ENCODE data around the gene ARSD. TPM values are rescaled to one million over a fixed set of nuclear protein-coding genes. Genes with fewer than 3 reads are reported as not detected.

ARSD gene
- total RNA-seq, 1 experiment from 2014 or later: 10.3 TPM

GRCh38 chrX:2883770-2884169 lies 45.4 kb downstream of the ARSD start:
- Histone ChIP-seq H3K18ac (ENCODE audit: insufficient read length, low read depth, low read length) (no peak overlapping the region), H2BK120ac (ENCODE audit: low read depth, low read length, poor library complexity, severe bottlenecking) (no peak overlapping the region), H3K4ac (ENCODE audit: low read depth, low read length) (no peak overlapping the region), H4K5ac (ENCODE audit: insufficient read length, low read depth, low read length) (no peak overlapping the region), H3K4me1 (ENCODE audit: insufficient read depth, low read length) (no peaks in the 10 kb centered on the region), H2BK12ac (ENCODE audit: insufficient read length, low read depth, low read length) (no peak overlapping the region), H3K56ac (ENCODE audit: insufficient read length, low read depth, low read length) (no peak overlapping the region), H4K91ac (ENCODE audit: insufficient read length, low read depth, low read length) (no peak overlapping the region), H2AFZ (ENCODE audit: low read length) (no peak overlapping the region), H3K23ac (ENCODE audit: insufficient read length, low read depth, low read length) (no peak overlapping the region), H3K23me2 (ENCODE audit: insufficient read length, low read depth, low read length, poor library complexity, severe bottlenecking) (no peaks in the 10 kb centered on the region), H4K8ac (replicated peaks; ENCODE audit: insufficient read length, low read depth, low read length) (no peak overlapping the region), H3T11ph (ENCODE audit: low read length) (no peak overlapping the region), H2BK20ac (ENCODE audit: low read depth, low read length, poor library complexity, severe bottlenecking) (no peak overlapping the region), H4K20me1 (ENCODE audit: control insufficient read depth, insufficient read depth, insufficient read length) (no peaks in the 10 kb centered on the region), H2AK5ac (ENCODE audit: insufficient read length, low read length) (no peak overlapping the region), H3K4me2 (ENCODE audit: insufficient read depth, insufficient read length, low read length) (no peak overlapping the region), H3K9ac (ENCODE audit: extremely low read depth, insufficient read length, low read length) (no peak overlapping the region), H3K27me3 (ENCODE audit: insufficient read depth, low read length) (no peaks in the 10 kb centered on the region), H2BK15ac (ENCODE audit: low read depth, low read length) (no peak overlapping the region), H3K79me2 (ENCODE audit: insufficient read depth, low read length) (no peaks in the 10 kb centered on the region), H3K14ac (ENCODE audit: insufficient read depth, low read length) (no peak overlapping the region), H3K9me3 (ENCODE audit: control insufficient read depth, low read depth, low read length) (no peaks in the 10 kb centered on the region), H3K27ac (ENCODE audit: insufficient read length, low read depth, low read length) (no peak overlapping the region), H3K79me1 (ENCODE audit: insufficient read depth, low read depth, low read length, poor library complexity, severe bottlenecking) (no peaks in the 10 kb centered on the region), H2BK5ac (ENCODE audit: insufficient read length, low read length) (no peak overlapping the region)
- Mint-ChIP-seq H3K36me3 (ENCODE audit: insufficient read depth in 1 of 3, low read depth in 3 of 3) (peaks cover 25 to 50% (median 42%) of the 10 kb centered on the region in 3 experiments; a peak in 6 of 7 replicates), H3K4me3 (no peak overlapping the region), H3K4me1 (peaks cover 5 to 8% of the 10 kb centered on the region in 2 experiments), H3K27ac (no peak overlapping the region), H3K9me3 (no peaks in the 10 kb centered on the region), H3K27me3 (ENCODE audit: low read depth) (no peaks in the 10 kb centered on the region)
- no peak for TF ChIP-seq CTCF (conservative IDR thresholded peaks at IDR 0.05)
- no peak for DNase-seq
- WGBS (ENCODE audit: extremely low coverage, insufficient read length, low lambda C conversion rate): no CpG with 5 or more reads among the region's 14 CpGs
